NCI-H146 treated with DMSO at 0.1 percent for 48 hours (cell line): Measurements from ENCODE around the gene TEX30.
"Not testable (repeated sequence)": the region's sequence is repeated elsewhere in the genome, so short reads cannot be mapped to it uniquely, and the experiment has no call there.

ENCODE experiments used
- DNase-seq: peaks from one replicate; lab custom pipeline; 2025; ENCODE audit not compliant: unreplicated experiment; lab: John Stamatoyannopoulos, UW

TEX30 gene

DNA sequence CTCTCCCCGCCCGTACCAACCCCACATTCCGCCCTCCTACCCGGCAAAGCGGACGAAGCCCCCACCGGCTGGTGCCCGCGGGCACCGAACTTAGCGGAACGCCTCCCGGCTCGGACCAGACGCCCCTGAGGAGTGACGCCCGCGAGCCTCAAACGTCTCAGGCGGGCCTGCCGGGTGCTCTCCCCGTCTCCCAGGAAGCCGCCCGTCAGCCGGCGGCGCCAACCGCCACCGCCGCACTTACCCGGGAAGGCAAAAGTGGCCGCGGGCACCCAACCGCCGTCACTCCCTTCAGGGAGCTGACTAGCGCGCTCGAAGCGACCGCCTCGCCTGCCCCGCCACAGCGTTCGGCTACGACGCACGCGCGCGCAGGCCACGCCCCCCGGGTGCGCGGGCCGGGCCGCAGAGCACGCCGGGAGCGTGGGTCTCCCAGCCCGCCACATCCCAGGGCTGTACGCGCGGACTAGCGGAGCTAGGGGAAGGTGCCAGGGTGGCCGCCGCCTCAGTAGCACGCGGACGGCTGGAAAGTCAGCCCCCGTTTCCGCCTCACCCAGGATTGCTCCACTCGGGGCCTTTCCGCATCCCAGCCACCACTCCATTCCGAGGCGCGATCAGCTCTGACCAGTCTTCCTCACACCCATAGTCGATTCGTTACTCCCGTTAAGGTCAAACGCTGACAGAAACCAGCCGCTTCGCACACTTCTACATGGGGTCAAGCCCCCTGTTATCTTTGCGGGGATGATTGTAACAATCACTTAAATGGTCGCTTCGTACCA is at the start of gene TEX30:
TEX30 (minus strand) TSS at position 346 of the 773 bp plus-strand sequence. CDS start 3,760 bp downstream, outside the sequence.
- peak; percentile 82 for DNase-seq

DNA sequence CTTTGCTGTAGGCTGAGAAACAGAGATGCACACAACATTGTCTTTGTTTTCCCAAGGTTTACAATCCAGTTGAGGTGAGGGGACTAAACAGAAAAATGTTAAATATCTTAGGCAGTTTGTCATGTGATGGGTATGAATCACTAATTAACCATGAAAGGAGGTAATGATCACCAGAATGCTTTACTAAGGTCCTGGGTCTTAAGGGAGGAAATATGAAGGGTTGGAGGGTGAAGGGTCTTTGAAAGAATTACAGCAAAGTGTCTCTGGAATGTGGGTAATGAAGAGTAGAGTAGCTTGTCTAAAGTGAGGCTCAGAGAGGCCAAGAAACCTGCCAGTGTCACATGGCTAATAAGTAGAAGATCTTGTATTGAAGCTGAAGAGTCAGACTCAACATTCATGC is 44.3 kb upstream of the TEX30 start:
- no peak for DNase-seq

DNA sequence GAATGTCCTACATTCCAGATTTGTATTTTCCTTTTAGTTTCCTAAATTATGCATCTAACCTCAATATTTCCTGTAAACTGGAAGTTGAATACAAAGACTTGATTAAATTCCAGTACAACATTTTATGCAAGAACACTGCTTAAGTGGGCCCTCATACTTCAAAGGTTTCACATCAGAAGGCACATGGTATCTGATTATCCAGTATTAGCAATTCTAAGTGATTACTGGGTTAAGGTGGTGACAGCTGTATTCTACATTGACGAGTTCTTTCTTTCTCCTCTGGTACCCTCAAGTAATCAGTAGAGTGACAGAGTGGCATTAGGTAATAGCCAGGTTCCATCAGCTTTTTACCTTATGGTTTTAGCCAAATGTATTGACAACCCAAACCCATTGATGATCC is 43.7 kb upstream of the TEX30 start:
- no peak for DNase-seq

DNA sequence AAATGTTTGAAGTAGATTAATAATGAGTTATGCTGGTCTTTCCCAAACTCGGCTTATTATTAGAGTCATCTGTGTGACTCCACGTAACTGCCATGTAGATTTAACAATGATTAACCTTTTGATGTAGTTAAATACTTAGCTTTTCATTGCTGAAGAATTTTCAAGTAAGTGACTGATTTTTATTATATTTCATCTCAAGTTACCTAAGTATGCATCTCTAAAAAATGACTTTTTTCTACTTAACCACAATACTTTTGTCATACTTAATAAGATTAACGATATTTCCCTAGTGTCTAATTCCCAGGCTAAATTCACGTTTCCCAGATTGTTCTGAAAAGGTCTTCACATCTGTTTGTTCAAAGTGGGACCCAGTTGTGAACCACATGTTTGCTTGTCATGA is 43.1 kb upstream of the TEX30 start:
- no peak for DNase-seq

DNA sequence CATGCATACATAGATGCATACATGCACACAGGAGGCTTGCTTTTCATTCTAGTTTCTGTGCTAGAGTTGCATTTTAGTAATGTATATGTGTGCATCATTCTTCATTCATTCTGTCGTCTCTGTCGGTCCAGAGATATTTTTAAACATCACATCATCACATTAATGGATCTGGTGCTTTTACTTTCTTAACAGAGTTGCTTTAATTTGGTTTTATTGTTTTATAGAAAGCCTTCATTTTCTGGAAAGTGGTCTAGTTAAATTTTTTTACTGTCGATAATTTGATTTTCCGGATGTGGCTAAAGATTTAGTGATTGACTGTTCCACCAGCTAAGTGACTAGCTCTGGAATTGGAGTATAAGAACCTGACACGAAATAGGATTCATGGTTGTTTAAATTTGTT is 42.2 kb upstream of the TEX30 start:
- no peak for DNase-seq

DNA sequence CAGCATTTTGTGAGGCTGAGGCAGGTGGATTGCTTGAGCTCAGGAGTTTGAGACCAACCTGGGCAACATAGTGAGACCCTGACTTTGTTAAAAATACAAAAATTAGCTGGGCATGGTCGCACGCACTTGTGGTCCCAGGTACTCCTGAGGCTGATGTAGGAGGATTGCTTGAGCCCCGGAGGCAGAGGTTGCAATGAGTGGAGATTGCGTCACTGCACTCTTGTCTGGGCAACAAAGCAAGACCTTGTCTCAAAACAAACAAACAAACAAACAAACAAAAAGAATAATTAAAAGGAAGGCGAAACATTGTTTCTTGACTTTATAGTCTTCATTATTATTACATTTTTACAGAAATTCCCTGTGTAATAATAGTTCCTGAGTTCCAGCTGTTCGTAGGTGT is 41.2 kb upstream of the TEX30 start:
- no peak for DNase-seq

DNA sequence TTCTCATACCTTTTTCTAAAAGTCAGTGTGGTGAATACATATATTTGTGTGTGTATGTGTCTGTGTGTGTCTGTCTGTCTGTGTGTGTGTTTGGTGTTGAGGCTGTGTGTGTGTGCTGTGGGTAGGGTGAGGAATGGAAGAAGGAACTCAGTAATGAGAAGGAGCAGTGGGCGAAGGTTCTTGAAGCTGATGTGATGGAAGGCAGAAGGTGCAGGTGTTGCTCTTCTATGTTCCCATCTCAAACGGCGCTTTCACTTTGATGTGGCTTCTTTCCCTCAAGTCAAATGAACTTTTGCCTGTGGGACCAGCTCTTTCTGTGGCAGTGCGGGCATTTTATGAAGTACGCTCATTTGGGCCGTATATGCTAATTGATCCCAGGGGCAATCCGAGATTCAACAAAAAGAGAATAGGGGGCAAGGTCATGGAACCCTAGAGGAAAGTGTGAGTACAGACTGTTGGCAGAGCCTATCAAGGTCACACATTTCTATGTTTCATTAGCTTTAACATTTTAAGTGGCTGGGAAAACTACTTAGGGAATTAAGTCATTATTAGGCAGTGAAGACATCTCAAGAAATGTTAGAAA is 40.5 kb upstream of the TEX30 start:
- no peak for DNase-seq

DNA sequence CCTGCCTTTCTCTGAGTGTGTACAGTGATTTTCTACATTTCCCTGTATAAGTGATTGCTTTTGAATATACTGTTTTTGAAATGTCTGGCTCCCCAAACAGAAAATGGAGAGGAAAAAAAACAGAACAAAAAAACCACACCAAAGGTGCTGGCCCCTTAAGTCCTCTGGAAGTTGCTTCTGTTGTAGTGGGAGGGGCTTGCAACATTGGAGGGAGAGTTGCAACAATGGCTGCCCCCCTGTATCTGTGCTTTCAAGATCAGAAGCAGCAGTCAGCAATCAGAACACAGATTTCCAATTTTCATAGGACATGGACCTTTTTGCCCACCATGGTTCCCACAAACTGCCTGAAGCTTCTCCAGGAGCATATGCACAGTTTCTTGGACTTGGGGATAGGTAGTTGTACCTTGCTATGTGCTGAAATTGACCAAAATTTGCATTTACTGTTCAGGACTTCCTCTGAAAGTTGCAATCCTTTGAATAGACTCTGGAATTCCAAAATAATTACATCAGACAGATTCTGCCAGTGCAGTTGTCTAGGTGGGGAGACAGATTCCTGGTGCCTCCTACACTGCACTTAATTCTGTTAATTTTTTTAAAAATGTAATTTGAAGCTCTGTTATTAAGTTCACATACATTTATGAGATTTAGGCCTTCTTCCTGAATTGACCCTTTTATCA is 39.2 kb upstream of the TEX30 start:
- no peak for DNase-seq

DNA sequence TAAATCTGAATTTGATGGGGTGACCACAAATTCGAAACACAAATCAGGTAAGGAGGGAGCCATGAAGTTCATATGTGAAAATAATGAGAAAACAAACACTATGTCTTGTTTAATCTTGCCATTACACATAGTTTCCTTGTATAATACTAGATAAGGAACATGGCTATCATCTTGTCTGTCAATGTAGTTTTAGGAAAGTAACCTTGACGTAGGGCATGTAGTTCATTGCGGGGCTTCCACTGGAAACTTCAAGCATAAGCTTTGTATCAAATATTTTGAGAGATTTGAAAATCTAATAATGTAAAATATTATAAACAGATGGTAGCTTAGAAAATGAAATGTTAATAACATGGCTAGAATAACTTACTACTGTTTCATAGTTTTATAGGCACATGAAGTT is 34.1 kb upstream of the TEX30 start:
- no peak for DNase-seq

DNA sequence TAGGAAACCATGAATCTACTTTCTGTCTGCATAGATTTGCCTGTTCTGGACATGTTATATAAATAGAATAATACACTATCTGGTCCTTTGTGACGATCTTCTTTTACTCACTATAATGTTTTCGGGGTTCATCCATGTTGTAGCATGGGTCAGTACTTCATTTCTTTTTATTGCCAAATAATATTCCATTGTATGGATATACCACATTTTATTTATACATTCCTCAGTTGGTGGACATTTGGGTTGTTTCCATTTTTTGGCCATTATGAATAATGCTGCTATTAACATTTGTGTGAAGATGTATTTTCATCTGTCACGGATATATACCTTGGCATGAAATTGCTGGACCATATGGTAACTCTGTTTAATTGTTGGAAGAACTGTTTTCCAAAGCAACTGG is 32.1 kb upstream of the TEX30 start:
- no peak for DNase-seq

DNA sequence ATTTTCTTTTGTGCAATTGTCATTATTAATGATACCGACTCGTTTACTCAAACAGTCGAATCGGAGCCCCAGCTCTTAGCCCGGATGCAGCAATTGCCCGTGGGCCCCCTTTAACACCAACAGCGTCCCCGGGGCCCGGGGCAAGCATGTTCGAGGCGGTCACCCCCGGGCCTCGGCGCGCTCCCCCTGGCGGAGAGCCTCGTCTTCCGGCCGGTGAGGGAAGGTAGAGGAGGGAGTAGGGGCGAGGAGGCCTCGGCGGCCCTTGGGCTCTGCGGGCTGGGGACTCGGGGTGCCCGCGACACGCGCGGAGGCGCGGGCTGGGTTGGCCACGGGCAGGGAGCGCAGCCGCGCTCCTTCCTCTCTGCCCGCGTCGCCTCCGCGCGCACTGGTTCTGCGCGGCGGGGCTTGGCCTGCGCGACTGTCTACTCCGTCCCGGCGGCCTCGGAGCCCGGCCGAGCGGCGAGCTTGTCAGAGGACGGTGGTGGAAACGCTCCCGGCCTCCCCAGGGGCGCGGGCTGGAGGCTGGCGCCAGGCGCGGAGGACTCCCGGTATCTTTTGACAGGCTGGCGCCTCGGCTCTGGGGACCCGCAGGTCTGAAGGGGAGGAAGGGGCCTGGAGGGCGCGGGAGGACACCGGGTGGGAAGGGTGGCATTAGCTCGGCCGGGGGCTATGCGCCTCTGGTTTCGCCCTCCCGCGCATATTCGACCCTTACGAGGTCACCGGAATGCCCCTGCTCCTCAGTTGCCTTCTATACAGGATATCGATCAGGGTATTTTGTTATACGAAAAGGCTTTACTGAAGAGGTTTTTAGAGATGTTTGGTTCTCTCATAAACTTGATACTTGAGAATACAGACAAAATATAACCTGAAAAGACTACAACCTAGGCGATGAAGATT is 26.8 kb upstream of the TEX30 start:
- DNase-seq = peak; percentile 48

DNA sequence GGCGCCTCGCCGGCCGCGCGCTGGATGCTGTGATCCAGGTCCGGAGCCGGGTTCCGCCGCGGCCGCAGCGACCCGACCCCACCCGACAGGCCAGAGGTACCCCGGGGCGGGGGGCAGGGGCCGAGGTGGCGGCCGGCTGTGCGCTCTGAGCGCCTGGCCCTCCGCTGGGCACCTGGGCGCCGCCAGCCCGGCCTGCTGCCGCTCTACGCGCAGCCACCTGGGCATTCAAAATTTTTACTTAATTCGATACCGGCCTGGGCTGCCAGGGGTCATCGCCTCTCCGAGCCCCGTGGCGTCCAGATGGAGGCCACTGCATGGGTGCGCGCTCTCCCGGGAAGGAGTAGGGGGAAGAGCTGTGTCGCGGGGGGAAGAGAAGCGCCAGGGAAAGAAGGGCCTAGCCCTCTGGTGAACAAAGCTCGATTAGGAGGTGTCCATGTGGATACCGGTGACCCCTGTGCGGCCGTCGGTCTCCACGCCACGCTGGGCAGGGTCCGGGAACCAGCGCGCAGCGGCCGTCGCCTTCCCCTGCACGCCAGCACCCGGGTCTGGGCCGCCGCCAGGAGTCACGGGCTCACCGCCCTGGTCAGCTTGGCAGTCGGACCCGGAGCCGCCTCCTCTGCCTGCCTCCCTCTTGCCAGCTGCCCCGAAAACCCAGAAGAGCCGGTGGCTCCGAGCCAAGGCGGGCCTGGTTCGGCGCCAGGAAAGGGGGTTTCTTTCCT is 26.0 kb upstream of the TEX30 start:
- peak; percentile 32 for DNase-seq

DNA sequence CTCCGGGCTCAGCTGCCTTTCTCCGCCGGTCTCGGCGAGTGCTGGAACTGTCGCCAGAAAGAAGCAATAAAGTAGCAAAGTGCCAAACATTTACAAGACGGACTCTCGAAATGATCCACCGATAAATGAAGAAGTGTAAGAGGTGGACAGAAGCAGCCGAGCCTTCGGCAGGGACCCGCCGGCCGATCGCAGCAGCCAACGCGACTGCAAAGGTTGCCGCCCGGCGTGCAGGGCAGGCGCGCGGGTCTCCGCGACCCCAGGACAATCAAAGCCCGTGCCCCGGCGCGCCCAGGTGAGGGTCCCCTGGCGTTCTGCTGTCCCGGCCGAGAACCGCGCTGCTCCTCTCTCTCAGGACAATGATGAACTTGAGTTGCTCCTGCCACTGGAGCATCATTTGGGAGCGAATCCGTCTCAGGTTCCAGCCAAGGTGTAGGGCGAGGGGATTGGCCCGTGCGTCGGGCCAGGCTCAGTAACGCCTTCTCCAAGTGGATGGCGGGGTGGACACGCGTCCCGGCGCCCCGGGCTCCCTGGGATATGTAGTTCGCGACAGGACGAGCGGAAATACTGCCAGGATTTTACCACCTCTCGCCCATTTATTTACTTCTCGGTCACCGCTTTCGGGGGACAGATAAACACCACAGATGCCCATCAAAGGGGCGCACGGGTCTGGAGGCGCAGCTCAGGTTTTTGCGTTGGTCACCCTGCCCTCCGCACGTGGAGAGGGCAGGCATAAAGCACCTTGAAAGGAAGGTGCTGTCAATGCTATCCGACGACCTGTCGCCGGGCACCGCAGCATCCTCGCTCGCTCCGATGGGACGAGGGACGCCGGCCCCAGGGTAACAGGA is 25.2 kb upstream of the TEX30 start, which contains the start of the genes BIVM and POGLUT2:
BIVM (plus strand) TSS at position 539 of the 845 bp plus-strand sequence. CDS start 8,149 bp downstream, outside the sequence.
POGLUT2 (minus strand) TSS at position 396 of the 845 bp plus-strand sequence; CDS start at position 90, 306 bp downstream.
- peak; percentile 90 for DNase-seq

DNA sequence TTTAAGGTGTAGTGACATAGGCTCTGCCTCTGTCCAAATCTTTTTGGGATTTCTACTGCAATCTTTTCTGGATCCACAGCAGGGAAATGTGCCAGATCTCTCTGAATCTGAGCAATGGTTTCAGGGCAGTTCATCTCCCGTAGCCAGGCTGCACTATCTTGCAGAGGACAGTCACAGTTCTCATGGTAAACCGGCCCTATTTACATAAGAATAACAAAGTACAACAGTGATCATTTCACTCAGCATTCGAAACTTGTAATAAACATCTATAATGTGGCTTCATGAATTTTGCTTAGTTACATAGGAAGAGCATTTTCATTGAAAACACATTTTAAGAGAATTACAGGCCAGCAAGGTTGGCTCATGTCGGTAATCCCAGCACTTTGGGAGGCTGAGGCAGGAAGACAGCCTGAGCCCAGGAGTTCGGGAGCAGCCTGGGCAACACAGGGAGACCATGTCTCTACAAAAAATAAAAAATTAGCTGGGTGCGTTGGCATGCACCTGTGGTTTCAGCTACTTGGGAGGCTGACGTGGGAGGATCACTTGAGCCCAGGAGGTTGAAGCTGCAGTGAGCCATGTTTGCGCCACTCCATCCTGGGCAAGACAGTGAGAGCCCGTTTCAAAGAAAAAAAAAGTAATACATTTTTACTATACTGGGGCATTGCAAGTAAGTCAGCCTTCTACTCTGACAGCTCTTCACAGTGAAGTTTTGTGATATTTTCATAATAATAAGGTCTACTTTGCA is 20.2 kb upstream of the TEX30 start:
- DNase-seq = no peak

DNA sequence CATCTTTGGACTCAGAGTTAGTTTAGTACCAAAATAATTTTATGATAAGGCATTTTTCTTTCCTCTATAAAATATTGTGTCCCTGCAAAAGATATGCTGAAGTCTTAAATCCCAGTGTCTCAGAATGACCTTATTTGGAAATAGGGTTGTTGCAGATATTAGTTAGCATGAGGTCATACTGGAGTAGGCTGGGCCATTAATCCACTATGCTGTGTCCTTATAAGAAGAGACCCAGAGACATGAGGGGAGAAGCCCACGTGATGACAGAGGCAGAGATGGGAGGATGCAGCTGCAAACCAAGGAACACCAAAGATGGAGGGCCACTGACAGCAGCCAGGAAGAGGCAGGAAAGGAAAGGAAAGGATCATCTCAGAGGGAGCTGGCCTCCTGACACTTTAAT is 18.8 kb upstream of the TEX30 start:
- DNase-seq = no peak

DNA sequence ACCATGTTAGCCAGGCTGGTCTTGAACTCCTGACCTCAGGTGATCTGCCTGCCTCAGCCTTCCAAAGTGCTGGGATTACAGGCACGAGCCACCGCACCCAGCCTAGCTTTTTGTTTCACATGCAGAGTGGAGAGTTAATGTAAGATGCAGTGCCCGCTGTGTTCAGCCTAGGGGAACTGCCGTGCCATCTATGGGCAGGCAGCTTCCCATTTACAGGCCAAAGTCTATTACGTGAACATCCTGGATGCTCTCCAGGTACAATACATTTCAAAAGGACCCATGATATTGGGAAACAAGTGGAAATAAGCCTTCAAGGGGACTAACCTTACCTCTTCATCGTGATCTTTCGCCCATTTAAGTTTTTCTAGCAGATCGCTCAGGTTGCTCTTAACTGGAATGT is 15.1 kb upstream of the TEX30 start:
- DNase-seq = no peak

DNA sequence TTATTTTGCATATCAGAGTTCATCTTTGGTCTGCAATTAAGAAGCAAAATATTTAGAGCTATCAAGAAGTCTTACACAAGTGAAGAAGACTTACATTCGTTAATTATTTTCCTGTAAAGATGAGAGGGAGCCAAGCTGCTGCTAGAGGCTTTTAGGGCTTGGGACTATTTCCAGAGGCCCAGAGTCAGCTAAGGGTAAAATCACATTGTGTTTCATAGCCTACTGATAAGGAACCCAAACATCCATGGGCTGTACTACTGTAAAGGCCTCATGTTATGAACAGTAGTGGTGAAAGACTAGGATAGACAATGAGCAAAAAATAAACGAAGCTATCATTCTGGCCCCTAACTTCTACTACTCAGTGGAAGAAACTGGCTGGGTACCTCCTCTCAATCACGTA is 10.9 kb upstream of the TEX30 start:
- no peak for DNase-seq

DNA sequence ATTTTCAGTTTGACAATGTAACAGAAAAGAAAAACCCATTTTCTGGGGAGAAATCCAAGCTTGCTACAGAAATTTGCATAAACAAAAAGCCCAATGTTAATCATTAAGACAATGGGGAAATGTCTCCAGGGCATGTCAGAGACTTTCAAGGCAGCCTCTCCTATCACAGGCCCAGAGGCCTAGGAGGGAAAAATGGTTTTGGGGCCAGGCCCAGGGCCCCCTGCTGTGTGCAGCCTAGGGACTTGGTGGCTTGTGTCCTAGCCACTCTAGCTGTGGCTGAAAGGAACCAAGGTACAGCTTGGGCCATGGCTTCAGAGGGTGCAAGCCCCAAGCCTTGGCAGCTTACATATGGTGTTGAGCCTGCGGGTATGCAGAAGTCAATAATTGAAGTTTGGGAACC is 8.0 kb upstream of the TEX30 start:
- DNase-seq = no peak

DNA sequence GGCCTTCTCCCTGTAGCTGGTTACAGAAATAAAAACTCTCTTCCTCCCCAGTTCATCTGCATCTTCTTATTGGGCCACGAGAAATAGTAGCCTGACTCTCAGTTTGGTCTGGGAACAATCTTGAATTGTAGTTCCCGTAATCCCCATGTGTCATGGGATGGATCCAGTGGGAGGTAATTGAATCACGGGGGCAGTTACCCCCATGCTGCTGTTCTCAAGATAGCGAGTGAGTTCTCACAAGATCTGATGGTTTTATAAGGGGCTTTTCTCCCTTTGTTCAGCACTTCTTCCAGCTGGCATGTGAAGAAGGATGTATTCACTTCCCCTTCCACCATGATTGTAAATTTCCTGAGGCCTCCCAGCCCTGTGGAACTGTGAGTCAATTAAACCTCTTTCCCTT is 7.1 kb upstream of the TEX30 start:
- DNase-seq = not testable (repeated sequence)
